H1 (cell line): ENCODE results near the gene PIK3CA. TPM values are rescaled to one million over a fixed set of nuclear protein-coding genes. Genes with fewer than 3 reads are reported as not detected.

Source experiments
- FOSL1 ChIP-seq: IDR thresholded peaks from 2 replicates; pipeline ENCODE4 v1.6.1; 2011; ENCODE audit warnings: mild to moderate bottlenecking, low read depth, low read length, moderate library complexity; ENCODE audit not compliant: insufficient read depth
- JUND ChIP-seq: IDR thresholded peaks from 2 replicates; pipeline ENCODE4 v1.6.1; 2011; ENCODE audit warnings: mild to moderate bottlenecking, improper control_type of control experiment, low read length
- POLR2AphosphoS5 ChIP-seq: IDR thresholded peaks from 2 replicates; pipeline ENCODE4 v1.6.1; 2011; ENCODE audit warnings: low read depth, low read length
- SIN3A ChIP-seq, 2 experiments: IDR thresholded peaks in 1 of 2; conservative IDR thresholded peaks in 1 of 2; 2 replicates each; pipeline ENCODE4 v1.6.1; 2011 to 2012; ENCODE audit warnings: low read length in 2 of 2, improper control_type of control experiment in 1 of 2, low read depth in 1 of 2, mild to moderate bottlenecking in 1 of 2
- polyA plus RNA-seq, 7 experiments: library from polyadenylated mRNA; depleted of rRNA in 3 of 7; stranded (reverse) in 5 of 7; unstranded in 2 of 7; fragments of >200 nt in 5 of 7; fragments of 200-250 nt in 2 of 7; gene quantifications; 1 replicate in 5 of 7; 2 replicates in 1 of 7; 4 replicates in 1 of 7; pipeline versions ENCODE4 v1.2.1 to v1.2.3, GENCODE V29; 2011 to 2013; ENCODE audit warnings: missing spikeins in 2 of 7, mixed read lengths in 2 of 7
- total RNA-seq: library from RNA; stranded (reverse); fragmentation: NEBNext Ultra II Directional; extraction: Animal tissue kit (Norgen Biotek cat#: 25700); gene quantifications from 2 replicates; pipeline ENCODE4 v1.2.1, GENCODE V29; 2021

The PIK3CA gene
- total and polyA plus RNA-seq, 2 of the 8 experiments (the other 6 are each of a cell fraction or from before 2014, with no cell fraction given): 1.6 to 11.3 TPM

DNA sequence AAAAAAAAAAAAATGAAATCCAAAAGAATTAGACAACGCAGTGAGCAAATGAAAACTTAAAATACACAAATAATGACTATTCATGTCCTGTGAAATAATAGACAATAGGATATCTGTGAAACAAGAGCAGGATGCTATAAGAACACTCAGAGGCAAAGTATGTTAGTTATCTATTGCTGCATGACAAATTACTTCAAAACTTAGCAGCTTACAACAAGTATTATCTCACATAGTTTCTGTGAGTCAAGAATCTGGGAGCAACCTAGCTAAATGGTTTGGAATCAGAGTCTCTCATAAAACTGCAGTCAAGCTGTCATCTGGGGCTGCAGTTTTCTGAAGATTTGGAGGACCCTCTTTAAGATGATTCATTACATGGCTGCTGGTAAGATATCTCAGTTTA, 40.1 kb upstream of the PIK3CA start (continued):
- TF ChIP-seq SIN3A (conservative IDR thresholded peaks at IDR 0.05 in 1 of 2, IDR thresholded peaks at IDR 0.05 in 1 of 2; ENCODE audit: low read depth in 1 of 2, low read length in 2 of 2) (no peak), POLR2AphosphoS5 (no peak), FOSL1 (no peak), JUND (no peak)
